HG03097 (cell line): Measurements from ENCODE around the gene ARHGAP12.

ENCODE experiments used
- ATAC-seq: cut with Tn5 transposase; IDR thresholded peaks from one replicate; pipeline ENCODE4 v1.9.1; 2021; ENCODE audit not compliant: unreplicated experiment, low FRiP score

Gene ARHGAP12

DNA sequence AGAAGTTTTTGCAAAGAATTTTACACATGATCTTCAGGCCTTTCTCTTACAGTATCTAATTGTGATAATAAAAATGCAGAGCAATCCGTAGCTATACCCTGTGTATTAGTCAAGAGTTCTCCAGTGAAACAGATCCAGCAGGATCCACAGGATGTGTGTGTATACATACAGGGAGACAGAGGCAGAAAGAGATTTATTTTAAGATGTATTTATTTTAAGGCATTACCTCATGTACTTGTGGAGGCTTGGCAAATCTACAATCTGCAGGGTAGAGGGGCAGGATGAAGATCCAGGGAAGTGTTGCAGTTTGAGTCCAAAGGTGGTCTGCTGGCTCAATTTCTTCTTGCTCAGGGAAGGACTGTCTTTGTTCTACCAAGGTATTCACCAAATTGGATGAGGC is 41.7 kb downstream of the ARHGAP12 start:
- ATAC-seq, result no peak

DNA sequence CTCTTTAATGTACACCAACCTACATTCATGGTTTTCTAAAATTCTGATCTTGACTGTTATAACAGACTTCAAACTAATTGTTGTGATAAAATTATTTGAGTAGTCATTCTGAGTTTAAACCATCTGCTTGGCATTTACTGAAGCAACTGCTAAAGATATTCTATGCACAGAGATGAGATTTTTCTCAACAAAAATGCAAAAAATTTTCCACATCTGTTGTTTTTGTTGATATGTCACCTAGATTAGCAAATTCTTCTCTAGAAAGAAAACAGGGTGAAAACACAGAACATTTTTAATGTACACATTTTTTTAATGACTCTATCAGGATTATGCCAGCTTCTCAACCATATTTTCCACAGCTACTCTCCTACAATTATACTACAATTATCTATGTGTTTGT is 42.7 kb downstream of the ARHGAP12 start:
- ATAC-seq, result no peak

- ATAC-seq, result no peak
These were observed 44.2 kb downstream of the ARHGAP12 start for GRCh38 chr10:31884386-31884785.

GRCh38 chr10:31883397-31883796 is 45.2 kb downstream of the ARHGAP12 start:
- no peak for ATAC-seq

DNA sequence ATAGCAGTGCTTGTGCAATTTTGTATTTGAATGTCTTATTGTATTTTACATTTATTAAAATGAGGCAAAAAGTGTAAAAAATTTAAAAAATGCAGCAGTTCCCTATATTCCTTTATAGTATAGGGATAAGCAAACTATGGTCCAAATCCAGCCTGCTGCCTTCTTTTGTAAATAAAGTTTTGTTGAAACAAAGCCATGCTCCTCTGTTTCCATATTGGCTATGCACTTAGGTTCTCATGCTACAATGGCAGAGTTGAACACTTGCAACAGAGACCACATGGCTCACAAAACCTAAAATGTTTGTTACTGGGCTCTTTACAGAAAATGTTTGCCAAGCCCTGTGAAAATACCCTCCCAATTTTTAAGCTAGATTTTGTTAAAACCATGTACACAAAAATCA is 50.1 kb downstream of the ARHGAP12 start:
- no peak for ATAC-seq

DNA sequence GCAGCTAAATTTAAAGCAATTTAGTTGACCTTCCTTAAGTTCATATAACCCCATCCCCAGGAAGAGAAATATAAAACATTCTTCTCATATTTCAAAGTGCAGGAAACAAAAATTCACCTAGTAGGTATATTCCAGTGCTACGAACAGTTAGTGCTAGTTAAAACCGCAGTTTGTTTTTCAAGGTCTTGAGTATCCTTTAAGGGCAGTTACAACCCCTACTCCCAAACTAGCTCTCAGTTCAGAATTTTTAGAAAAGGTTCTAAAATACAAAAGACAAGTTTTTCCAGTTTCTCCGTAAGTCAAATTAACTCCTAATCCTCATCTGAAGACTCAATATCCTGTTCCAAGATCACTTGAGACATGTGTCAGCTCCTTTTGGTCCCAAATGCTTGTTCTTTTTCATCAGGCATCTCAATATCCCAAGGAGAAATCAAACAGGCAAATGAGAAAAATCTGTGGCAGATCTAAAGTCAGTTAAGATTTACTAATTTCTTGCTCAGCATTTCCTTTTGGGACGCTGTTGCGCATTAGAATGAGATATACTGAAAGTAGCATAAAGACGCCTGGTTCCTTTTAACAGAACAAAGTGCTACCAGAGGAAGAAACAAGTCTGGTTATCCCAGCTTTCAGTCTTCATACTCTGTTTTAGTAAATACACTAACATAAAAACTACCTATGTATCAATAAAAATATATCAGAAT is 51.8 kb downstream of the ARHGAP12 start:
- no peak for ATAC-seq

DNA sequence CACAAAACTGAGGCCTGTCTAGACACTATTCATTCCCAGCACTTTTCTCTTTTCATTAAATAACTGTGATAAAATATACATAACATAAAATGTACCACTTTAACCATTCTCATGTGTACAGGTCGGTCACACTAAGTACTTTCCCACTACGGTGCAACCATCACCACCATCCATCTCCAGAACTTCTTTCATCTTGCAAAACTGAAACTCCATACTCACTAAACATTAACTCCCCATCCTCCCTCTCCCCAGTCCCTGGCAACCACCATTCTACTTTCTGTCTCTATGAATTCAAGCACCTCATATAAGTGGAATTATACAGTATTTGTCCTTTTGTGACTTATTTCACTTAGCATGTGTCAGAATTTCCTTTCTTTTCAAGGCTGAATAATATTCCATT is 53.0 kb downstream of the ARHGAP12 start:
- peak; percentile 70 for ATAC-seq

GRCh38 chr10:31873724-31874123 is 54.9 kb downstream of the ARHGAP12 start:
- no peak for ATAC-seq

- ATAC-seq, result no peak
These were observed 57.2 kb downstream of the ARHGAP12 start for GRCh38 chr10:31871266-31872065.

DNA sequence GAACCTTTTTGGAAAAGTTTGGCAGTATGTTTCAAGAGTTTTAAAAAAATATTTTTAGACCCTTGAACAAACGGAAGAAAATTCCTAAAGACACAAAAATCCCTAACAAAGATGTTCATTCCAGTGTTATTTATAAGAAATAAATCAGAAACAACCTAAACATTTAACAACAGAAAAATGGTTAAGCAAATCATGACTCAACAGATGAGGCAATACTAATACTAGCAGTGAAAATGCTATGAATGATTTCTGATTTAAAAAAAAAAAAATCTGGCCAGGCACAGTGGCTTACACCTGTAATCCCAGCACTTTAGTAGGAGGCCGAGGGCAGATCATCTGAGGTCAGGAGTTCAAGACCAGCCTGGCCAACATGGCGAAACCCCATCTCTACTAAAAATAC is 61.0 kb downstream of the ARHGAP12 start:
- ATAC-seq, result no peak

- ATAC-seq, result no peak
These were observed 62.4 kb downstream of the ARHGAP12 start for GRCh38 chr10:31866118-31866670.

- ATAC-seq, result no peak
These were observed 63.7 kb downstream of the ARHGAP12 start for GRCh38 chr10:31864834-31865518.

- ATAC-seq, result no peak
These were observed 73.6 kb downstream of the ARHGAP12 start for GRCh38 chr10:31855033-31855432.

- no peak for ATAC-seq
These were observed 75.0 kb downstream of the ARHGAP12 start for GRCh38 chr10:31853629-31854028.

DNA sequence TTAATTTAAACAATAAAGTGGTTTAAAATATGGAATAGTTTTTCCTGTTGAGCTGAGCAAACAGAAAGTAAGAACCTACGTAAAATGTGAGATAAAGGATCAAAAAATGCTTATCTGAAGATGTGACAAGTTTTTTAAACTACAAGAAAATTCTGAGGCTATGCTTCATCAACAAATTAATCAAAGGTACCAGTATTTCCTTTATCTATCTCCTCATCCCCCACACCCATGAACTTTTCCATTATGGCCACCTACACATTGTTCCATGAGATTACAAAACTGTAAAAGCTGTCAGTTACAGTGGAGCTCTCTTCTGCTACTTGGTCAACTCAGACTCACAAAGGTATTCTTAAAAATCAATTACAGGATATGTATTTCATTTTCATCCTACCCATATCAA is 77.4 kb downstream of the ARHGAP12 start:
- ATAC-seq, result no peak

- no peak for ATAC-seq
These were observed 81.1 kb downstream of the ARHGAP12 start for GRCh38 chr10:31847515-31847914.

GRCh38 chr10:31838709-31839108 is 89.9 kb downstream of the ARHGAP12 start:
- ATAC-seq, result no peak

DNA sequence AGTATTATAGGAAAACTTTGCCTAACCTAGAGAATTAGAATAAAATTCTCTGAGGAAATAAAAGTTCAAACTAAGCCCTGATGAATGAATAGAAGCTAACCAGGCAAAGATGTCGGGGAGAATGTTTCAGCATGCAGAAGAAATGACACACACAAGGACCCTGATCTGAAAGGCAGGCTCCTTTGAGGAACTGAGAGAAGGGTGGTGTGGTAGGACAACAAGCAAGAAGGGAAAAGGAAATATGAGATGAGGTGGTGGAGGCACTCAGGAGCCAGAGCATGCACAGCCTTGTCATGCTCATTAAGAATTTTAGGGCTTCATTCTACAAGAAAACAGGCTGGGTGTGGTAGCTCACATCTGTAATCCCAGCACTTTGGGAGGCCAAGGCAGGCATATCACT is 90.6 kb downstream of the ARHGAP12 start:
- ATAC-seq, result no peak

DNA sequence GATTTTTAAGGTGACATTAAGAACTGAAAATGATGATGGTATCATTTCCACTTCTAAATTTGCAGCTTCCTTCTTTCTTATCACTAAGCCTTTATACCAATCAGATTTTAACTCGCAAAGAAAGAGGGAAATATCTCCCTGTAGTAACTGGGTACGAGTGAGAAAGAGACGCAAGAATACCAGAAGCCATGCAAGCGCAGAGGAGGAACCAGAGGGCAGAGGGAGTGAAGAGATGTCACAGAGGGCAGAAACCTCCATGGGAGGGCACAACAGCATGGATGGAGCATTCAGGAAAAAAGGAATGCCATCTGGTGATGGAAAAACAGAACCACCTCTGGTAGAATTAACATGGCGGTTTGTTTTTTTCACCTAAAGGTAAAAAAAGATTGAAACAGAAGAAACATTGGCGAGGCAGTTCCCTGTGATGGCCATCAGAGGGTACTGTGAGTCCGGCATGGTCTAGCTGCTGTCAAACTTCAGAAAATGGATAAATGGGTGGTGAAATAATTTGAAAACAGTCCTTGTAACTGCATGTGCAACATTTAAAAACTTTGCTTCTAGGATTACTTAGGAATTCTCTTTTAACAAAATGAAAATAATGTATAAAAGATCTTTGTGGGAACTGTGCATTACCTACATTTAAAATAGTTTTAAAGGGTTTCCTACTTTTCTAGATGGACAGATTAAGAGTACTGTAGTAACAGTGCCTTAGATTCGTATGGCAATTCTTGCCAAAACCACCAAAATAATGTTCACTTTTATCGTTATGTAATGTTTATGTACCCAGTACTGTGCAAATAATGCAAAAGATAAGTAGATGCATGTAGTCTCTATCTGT is 91.8 kb downstream of the ARHGAP12 start:
- no peak for ATAC-seq

DNA sequence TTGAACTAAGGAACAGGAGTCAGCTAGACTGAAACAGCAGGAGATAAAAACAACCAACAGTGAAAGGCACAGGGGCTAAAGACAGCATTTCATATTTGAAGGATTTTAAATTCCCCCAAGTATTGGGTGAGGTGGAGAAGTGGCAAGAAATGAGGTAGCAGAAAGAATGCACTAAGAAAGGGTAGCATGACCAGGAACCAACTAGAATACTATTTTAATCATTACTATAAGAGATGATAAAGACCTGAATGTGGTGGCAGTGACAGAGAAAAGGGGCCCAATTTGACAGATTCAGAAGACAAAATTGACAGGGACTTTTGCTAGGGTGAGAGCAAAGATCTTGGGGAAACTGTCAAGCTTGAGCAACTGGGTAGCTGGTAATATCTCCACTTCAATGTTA is 94.9 kb downstream of the ARHGAP12 start:
- ATAC-seq, result no peak
